GM12872 (cell line): ENCODE data around the gene NUDT22.

Experiments used
- CTCF ChIP-seq: IDR thresholded peaks from 3 replicates; pipeline ENCODE4 v1.5.1; 2011; ENCODE audit warnings: low read depth, mild to moderate bottlenecking, low read length, moderate library complexity; ENCODE audit not compliant: insufficient read depth

NUDT22 gene

GRCh38 chr11:64252003-64252872, 26.2 kb downstream of the NUDT22 start:
- peak; percentile 61 for TF ChIP-seq CTCF

GRCh38 chr11:64253043-64253442, 27.0 kb downstream of the NUDT22 start:
- no peak for TF ChIP-seq CTCF

GRCh38 chr11:64253481-64253880, 27.4 kb downstream of the NUDT22 start:
- TF ChIP-seq CTCF: no peak

- TF ChIP-seq CTCF: no peak
Measured at GRCh38 chr11:64254326-64254725, 28.3 kb downstream of the NUDT22 start.

GRCh38 chr11:64255135-64256128, 29.4 kb downstream of the NUDT22 start:
- no peak for TF ChIP-seq CTCF

- no peak for TF ChIP-seq CTCF
Measured at GRCh38 chr11:64256300-64256699, 30.2 kb downstream of the NUDT22 start.

GRCh38 chr11:64258356-64258755, 32.3 kb downstream of the NUDT22 start:
- no peak for TF ChIP-seq CTCF
